Measurements from ENCODE around the gene HYAL3.
A peak's percentile ranks its signal among the peaks of the same experiment; 100 is the strongest.
"Not testable (repeated sequence)": the region's sequence is repeated elsewhere in the genome, so short reads cannot be mapped to it uniquely, and the experiment has no call there.

Gene HYAL3

DNA sequence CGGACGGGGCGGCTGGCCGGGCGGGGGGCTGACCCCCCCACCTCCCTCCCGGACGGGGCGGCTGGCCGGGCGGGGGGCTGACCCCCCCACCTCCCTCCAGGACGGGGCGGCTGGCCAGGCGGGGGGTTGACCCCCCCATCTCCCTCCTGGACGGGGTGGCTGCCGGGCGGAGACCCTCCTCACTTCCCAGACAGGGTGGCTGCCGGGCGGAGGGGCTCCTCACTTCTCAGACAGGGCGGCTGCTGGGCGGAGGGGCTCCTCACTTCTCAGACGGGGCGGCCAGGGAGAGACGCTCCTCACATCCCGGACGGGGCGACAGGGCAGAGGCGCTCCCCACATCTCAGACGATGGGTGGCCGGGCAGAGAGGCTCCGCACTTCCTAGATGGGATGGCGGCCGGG, 12.8 kb upstream of the HYAL3 start:
- not testable (repeated sequence) for DNase-seq

- DNase-seq = no peak
Observed at GRCh38 chr3:50304601-50305000, 5.4 kb upstream of the HYAL3 start.

GRCh38 chr3:50303013-50303815, 4.0 kb upstream of the HYAL3 start, which contains the start of gene HYAL1:
Gene HYAL1 (minus strand): TSS chr3:50303574. CDS start chr3:50302956, 618 bp downstream.
- no peak for DNase-seq

DNA sequence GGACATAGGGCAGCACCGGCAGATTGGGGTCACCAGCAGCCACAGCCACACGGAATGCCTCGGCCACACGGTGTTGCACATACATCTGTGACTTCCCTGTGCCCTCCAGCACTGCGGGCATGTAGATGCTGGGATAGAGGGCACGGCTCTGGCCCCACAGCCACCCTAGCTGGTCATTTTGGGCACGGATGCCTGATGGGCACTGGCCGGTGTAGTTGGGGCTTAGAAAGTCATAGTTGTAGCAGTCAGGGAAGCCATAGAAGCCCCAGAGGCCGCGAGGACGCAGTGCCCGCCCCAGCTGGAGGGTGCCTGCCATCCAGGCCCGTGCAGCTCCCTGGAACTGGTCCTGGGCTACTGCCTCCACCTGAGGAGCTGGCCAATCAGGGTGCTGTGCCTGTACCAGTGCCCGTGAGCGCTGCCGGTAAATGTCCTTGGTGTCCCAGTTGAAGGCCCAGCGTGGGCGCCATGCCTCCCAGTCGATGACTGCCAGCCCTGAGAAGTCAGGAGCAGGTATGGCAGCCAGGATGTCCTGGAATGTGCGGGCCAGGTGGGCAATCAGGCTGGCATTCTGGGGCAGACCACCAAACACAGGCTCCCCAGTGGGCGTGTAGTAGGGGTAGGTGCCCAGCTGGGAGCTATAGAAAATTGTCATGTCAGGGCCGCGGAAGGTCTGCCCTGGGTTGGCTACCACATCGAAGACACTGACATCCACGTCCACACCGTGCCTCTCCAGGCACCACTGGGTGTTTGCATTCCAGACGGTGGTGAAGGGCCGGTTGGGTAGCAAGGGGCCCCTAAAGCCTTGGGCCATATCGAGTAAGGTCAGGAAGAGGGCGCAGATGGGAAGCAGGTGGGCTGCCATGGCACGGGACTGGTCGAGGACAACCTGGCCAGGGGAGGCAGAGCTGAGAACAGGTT, 3.1 kb upstream of the HYAL3 start:
- no peak for DNase-seq

- DNase-seq = no peak
Observed at GRCh38 chr3:50300681-50301254, 1.6 kb upstream of the HYAL3 start.

- peak; percentile 46 to 85 for DNase-seq
Observed at GRCh38 chr3:50299929-50300680, 900 bp upstream of the HYAL3 start.

- no peak for DNase-seq
Observed at GRCh38 chr3:50299638-50299928, 378 bp upstream of the HYAL3 start.

GRCh38 chr3:50297896-50298725, 1.1 kb downstream of the HYAL3 start:
- no peak for DNase-seq

- DNase-seq = no peak
Observed at GRCh38 chr3:50297384-50297775, 1.8 kb downstream of the HYAL3 start.

DNA sequence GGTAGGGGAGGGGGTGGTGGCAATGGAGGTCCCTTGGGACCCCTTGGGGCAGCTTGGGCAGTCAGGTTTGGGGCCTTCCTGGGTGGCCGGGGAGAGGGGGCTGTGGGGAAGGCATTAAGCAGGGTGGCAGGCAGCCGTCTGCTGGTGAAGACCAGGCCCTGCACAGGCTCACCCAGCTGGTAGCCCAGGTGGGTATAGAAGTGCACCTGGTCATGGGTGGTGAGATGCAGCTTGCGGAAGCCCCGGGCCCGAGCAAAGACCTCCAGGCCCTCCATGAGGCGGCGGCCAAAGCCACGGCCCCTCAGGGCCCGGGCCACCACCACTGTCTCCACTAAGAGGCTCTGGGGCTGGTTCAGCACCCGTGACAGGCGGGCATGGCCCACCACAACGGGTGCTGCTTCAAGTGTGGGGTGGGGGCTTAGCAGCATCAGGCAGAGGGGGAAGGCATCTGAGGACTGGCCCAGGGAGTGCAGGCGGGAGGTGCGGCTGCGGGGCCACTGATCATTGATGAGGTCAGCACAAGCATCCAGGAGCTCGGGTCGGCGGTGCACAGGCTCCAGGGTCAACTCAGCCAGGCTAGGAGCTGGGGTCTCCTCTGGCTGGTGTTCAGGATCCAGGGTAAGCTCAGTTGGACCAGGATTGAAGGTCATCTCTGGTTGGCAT, 2.4 kb downstream of the HYAL3 start:
- DNase-seq = no peak

- no peak for DNase-seq
Observed at GRCh38 chr3:50295553-50296431, 3.4 kb downstream of the HYAL3 start.

- no peak for DNase-seq
Observed at GRCh38 chr3:50294492-50295403, 4.5 kb downstream of the HYAL3 start.

DNA sequence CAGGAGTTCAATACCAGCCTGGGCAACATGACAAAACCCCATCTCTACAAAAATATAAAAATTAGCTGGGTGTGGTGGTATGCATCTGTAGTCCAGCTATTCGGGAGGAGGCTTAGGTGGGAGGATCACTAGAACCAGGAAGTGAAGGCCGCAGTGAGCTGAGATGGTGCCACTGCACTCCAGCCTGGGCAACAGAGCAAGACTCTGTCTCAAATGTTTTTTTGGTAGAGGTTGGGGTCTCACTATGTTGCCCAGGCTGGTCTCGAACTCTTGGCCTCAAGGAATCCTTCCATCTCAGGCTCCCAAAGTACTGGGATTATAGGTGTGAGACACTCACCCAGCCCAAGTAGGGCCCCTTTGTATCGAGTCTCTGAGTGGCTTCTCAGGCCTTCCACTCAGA, 5.1 kb downstream of the HYAL3 start:
- no peak for DNase-seq

DNA sequence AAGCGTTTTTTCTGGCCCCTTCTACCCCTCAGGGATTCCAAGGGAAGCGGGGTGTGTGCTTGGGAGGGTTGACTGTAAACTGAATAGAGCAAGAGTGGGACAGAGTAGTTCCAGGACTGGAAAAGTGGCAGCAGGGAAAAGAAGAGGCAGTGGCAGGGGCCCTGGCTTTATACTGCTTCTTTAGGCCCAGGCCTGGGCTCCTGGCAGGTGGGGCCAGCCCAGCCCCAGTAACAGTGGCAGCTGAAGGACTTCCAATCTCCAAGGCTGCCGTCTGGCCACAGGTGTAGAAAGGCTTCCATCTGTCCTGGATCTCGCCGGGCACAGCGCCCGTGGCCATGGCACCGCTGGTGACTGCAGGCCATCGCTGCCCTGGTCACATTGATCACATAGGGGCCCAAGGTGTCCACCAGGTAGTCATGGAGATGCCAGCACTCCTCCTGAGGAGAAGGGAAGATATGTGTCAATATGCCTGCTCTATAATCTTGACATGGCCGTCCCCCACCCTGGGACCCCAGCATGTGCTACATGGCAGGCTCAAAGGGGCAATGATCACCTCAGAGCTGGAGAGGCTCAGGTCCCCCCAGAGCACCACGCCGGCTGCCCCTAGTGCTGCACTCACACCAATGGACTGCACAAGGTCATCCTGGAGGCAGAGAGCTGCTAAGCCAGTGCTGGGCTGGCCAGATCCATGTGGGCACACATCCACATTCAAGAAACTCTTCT, 6.0 kb downstream of the HYAL3 start:
- DNase-seq = no peak

DNA sequence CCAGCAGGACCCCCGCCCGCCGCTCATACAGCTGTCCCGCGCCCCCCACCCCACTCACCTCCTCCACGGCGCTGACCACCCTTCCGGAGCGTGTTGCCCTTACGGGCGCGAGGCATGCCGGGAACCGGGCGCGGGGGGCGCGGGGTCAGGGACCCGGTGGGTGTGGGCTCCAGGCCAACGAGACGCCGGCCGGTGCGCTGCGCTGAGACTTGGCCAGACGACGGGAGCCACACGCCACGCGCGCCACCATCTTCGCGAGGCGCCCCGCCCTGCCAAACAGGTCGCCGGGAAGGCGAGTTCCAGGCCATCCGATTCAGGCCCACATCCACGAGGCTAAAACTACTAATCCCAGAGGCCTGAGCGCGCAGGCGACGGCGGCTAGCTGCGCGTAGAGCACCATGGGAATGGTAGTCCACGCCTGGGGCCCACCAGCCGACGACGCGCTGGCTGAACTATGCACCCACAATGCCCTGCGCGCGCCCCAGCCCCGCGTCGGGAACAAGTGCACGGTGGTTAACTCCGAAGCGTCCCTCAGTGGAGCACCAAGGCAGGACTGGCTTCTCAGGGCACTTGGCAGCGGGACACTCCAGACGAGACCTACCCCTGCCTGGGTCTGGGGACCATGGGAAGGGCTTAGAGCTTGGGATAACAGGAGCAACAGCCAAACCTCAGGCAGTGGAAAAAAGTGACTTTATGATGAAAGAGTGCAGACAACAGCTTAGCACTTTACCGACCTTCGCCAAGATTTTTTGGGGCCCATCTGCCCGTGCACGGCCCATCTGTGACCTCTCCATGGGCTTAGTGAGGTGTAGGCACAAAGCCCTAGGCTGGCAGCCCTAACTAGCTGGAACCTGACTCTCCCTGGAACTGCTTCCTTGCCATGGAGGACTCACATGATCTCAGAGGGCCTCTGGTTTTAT, 6.8 kb downstream of the HYAL3 start, which contains the start of gene IFRD2:
Gene IFRD2 (minus strand): TSS at position 271 of the 920 bp plus-strand sequence. CDS start 155 bp downstream, at position 116.
- DNase-seq = peak; percentile 97 to 98

GRCh38 chr3:50290161-50290641, 9.0 kb downstream of the HYAL3 start:
- no peak for DNase-seq

DNA sequence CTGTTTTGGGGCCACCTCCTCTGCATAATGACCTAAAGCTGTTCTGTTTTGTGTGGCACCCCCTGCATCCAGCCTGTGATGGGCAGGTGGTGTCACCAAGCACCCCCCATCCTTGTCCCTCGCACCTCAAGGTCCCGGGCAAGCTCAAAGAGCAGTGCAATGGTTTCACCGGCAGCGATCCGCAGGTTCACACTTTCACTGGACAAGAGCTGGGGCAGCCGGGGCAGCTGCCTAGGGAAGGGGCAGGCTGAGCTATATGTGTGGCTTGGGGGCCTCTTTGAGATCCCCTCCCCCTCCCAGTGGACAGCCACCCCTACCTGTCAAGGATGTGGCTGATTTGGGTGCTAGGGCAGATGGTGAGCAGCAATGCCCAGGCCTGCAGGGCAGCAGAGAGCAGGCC, 10.1 kb downstream of the HYAL3 start:
- DNase-seq = no peak
